ENCODE data around the gene LRIG3. TPM values are rescaled to one million over a fixed set of nuclear protein-coding genes. Genes with fewer than 3 reads are reported as not detected.

Gene LRIG3, protein sequence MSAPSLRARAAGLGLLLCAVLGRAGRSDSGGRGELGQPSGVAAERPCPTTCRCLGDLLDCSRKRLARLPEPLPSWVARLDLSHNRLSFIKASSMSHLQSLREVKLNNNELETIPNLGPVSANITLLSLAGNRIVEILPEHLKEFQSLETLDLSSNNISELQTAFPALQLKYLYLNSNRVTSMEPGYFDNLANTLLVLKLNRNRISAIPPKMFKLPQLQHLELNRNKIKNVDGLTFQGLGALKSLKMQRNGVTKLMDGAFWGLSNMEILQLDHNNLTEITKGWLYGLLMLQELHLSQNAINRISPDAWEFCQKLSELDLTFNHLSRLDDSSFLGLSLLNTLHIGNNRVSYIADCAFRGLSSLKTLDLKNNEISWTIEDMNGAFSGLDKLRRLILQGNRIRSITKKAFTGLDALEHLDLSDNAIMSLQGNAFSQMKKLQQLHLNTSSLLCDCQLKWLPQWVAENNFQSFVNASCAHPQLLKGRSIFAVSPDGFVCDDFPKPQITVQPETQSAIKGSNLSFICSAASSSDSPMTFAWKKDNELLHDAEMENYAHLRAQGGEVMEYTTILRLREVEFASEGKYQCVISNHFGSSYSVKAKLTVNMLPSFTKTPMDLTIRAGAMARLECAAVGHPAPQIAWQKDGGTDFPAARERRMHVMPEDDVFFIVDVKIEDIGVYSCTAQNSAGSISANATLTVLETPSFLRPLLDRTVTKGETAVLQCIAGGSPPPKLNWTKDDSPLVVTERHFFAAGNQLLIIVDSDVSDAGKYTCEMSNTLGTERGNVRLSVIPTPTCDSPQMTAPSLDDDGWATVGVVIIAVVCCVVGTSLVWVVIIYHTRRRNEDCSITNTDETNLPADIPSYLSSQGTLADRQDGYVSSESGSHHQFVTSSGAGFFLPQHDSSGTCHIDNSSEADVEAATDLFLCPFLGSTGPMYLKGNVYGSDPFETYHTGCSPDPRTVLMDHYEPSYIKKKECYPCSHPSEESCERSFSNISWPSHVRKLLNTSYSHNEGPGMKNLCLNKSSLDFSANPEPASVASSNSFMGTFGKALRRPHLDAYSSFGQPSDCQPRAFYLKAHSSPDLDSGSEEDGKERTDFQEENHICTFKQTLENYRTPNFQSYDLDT
- total RNA-seq (ENCODE audit: unreplicated experiment): 6.9 TPM
- long read RNA-seq: 0 reads

DNA sequence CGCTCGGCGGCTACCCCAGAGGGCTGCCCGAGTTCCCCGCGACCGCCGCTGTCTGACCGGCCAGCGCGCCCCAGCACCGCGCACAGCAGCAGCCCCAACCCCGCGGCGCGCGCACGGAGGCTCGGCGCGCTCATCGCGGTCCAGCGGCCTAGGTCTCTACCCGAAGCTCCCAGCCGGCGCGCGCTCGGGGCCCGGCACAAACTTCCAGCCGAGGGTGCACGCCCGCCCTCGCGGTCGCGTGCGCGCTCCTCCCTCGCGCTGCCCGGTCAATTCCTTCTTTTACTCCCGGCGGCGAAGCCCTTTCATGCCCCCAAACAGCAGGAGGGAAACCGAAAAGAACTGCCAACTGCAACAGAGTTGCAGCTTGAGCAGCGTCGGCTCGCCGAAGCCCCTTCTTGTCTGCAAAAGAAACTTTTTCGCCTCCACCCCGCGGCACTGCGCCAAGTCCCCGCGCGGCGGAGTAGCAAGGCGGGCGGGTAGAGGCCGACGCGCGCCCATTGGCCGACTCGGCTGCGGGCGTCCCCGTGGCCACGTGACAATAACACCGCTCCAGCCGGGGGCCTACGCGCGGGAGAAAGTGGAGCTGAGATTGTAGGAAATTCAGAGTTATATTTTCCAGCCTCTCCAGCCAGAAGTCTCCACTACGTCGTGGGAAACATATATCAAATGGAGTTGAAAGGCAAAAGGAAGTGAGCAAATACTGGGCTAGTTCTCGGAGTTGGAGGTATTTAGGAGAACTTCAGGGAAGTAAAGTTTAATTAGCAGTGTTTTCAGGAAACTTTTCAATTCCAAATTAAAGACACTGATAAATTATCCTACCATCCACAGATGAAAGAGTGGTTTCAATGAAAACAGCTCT is at the start of gene LRIG3:
TSS of gene LRIG3 (minus strand) at position 403 of the 859 bp plus-strand sequence. CDS start at position 134, 269 bp downstream.
- peaks cover 3% of the 10 kb centered on the region for H3K9me3 Mint-ChIP-seq (ENCODE audit: unreplicated experiment)
- H3K36me3 Mint-ChIP-seq (ENCODE audit: unreplicated experiment): no peaks in the 10 kb centered on the region
- H3K27ac Mint-ChIP-seq (ENCODE audit: unreplicated experiment): no peak within 1 kb of the TSS
- H3K4me3 Mint-ChIP-seq (ENCODE audit: unreplicated experiment): peak within 1 kb of the TSS; percentile 93
- peak; percentile 80 for DNase-seq
- TF ChIP-seq, protein P1, sequence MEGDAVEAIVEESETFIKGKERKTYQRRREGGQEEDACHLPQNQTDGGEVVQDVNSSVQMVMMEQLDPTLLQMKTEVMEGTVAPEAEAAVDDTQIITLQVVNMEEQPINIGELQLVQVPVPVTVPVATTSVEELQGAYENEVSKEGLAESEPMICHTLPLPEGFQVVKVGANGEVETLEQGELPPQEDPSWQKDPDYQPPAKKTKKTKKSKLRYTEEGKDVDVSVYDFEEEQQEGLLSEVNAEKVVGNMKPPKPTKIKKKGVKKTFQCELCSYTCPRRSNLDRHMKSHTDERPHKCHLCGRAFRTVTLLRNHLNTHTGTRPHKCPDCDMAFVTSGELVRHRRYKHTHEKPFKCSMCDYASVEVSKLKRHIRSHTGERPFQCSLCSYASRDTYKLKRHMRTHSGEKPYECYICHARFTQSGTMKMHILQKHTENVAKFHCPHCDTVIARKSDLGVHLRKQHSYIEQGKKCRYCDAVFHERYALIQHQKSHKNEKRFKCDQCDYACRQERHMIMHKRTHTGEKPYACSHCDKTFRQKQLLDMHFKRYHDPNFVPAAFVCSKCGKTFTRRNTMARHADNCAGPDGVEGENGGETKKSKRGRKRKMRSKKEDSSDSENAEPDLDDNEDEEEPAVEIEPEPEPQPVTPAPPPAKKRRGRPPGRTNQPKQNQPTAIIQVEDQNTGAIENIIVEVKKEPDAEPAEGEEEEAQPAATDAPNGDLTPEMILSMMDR (IDR thresholded peaks at IDR 0.05; ENCODE audit: partially characterized antibody, unreplicated experiment): no peak
- peaks cover 24% of the 10 kb centered on the region for H3K4me1 Mint-ChIP-seq (ENCODE audit: low read depth, unreplicated experiment)
- no peaks in the 10 kb centered on the region for H3K27me3 Mint-ChIP-seq (ENCODE audit: unreplicated experiment)

DNA sequence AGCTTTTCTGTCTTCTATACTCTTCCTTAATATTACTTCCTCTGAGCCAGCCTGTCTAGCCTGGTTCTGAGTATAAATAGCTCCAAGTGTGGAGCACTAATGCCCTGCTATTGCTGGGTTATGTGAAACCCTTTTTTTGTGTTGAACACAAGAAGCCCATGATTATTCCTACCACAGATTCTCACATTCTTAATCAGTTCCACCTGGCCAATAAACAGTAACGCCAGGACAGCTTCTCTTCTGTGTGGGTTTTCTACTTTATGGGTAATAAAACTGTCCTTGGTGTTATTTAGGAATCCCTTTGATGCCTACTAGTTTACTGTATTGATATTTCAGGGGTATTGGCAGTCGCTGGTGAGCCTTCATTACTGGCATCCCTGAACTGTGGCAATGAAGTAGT is 48.9 kb upstream of the LRIG3 start:
- peaks cover 1% of the 10 kb centered on the region for H3K27me3 Mint-ChIP-seq (ENCODE audit: unreplicated experiment)
- H3K4me3 Mint-ChIP-seq (ENCODE audit: unreplicated experiment): no peak overlapping the region
- TF ChIP-seq, protein P1 (IDR thresholded peaks at IDR 0.05; ENCODE audit: partially characterized antibody, unreplicated experiment): no peak
- no peak overlapping the region for H3K27ac Mint-ChIP-seq (ENCODE audit: unreplicated experiment)
- no peak for DNase-seq
- H3K9me3 Mint-ChIP-seq (ENCODE audit: unreplicated experiment): no peaks in the 10 kb centered on the region
- H3K36me3 Mint-ChIP-seq (ENCODE audit: unreplicated experiment): no peaks in the 10 kb centered on the region
- peaks cover 12% of the 10 kb centered on the region for H3K4me1 Mint-ChIP-seq (ENCODE audit: low read depth, unreplicated experiment)

DNA sequence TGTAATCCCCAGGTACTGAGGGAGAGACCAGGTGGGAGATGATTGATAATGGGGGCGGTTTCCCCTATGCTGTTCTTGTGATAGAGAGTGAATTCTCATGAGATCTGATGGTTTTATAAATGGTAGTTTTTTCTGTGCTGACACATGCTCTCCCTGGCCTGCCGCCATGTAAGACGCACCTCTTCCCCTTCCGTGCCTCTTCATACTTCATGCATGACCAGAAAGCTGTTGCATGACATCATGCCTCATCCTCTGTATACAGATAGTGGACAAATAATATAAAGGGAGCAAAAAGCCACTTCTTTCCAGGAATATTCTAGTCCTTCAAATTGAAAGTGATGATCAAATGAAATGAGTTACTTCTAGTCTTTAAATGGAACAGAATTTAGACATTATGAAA is 47.3 kb upstream of the LRIG3 start:
- TF ChIP-seq, protein P1 (IDR thresholded peaks at IDR 0.05; ENCODE audit: partially characterized antibody, unreplicated experiment): no peak
- no peak for DNase-seq
- no peaks in the 10 kb centered on the region for H3K36me3 Mint-ChIP-seq (ENCODE audit: unreplicated experiment)
- peaks cover 2% of the 10 kb centered on the region for H3K9me3 Mint-ChIP-seq (ENCODE audit: unreplicated experiment)
- peaks cover 1% of the 10 kb centered on the region for H3K27me3 Mint-ChIP-seq (ENCODE audit: unreplicated experiment)
- no peak overlapping the region for H3K4me3 Mint-ChIP-seq (ENCODE audit: unreplicated experiment)
- peak overlapping the region; percentile 86 for H3K27ac Mint-ChIP-seq (ENCODE audit: unreplicated experiment)
- H3K4me1 Mint-ChIP-seq (ENCODE audit: low read depth, unreplicated experiment): peaks cover 12% of the 10 kb centered on the region

DNA sequence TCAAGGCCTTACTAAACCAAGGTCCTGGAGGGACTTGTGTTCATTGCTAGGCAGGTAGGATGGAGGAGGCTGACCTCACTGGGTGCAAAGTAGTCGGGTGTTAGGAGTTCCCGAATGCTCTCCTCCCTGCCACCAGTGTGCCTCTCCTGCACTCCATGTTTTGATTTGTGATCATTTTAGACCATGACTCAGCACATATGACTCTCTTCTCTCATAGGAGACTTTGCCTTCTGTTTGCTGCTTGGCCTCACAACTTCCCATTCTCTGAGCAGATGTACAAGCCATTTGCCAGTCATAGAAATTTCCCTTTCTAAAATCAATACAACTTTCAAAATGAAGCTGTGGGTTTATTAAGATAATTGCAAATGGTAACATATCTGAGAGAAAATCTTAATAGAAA is 46.6 kb upstream of the LRIG3 start:
- Mint-ChIP-seq H3K4me3 (ENCODE audit: unreplicated experiment) (no peak overlapping the region), H3K36me3 (ENCODE audit: unreplicated experiment) (no peaks in the 10 kb centered on the region), H3K4me1 (ENCODE audit: low read depth, unreplicated experiment) (peaks cover 12% of the 10 kb centered on the region), H3K9me3 (ENCODE audit: unreplicated experiment) (peaks cover 2% of the 10 kb centered on the region), H3K27ac (ENCODE audit: unreplicated experiment) (peak overlapping the region; percentile 38), H3K27me3 (ENCODE audit: unreplicated experiment) (peaks cover 1% of the 10 kb centered on the region)
- TF ChIP-seq, protein P1 (IDR thresholded peaks at IDR 0.05; ENCODE audit: partially characterized antibody, unreplicated experiment): no peak
- no peak for DNase-seq
